NCI-H146 (cell line): ENCODE results near the gene YJEFN3.

ENCODE experiments used
- DNase-seq: peaks from one replicate; lab custom pipeline; 2025; lab: John Stamatoyannopoulos, UW

YJEFN3 gene

GRCh38 chr19:19524053-19524452, 4.7 kb upstream of the YJEFN3 start:
- no peak for DNase-seq

GRCh38 chr19:19525611-19526380, 2.9 kb upstream of the YJEFN3 start:
- DNase-seq: no peak

- DNase-seq: no peak
Measured at GRCh38 chr19:19526581-19527370, 1.9 kb upstream of the YJEFN3 start.

- DNase-seq: no peak
Measured at GRCh38 chr19:19527371-19527656, 1.4 kb upstream of the YJEFN3 start.

- DNase-seq: no peak
Measured at GRCh38 chr19:19527674-19528625, 761 bp upstream of the YJEFN3 start.

- no peak for DNase-seq
Measured at GRCh38 chr19:19529783-19530422, 1.2 kb downstream of the YJEFN3 start.

GRCh38 chr19:19530423-19530804, 1.7 kb downstream of the YJEFN3 start:
- no peak for DNase-seq

GRCh38 chr19:19530889-19531288, 2.2 kb downstream of the YJEFN3 start:
- DNase-seq: no peak

GRCh38 chr19:19531951-19532805, 3.5 kb downstream of the YJEFN3 start:
- peak; percentile 60 for DNase-seq

GRCh38 chr19:19532806-19533701, 4.3 kb downstream of the YJEFN3 start:
- DNase-seq: no peak

GRCh38 chr19:19533841-19534240, 5.1 kb downstream of the YJEFN3 start:
- no peak for DNase-seq

- DNase-seq: no peak
Measured at GRCh38 chr19:19534556-19535265, 6.0 kb downstream of the YJEFN3 start.

GRCh38 chr19:19535311-19536191, 6.8 kb downstream of the YJEFN3 start:
- DNase-seq: no peak

- DNase-seq: no peak
Measured at GRCh38 chr19:19537075-19538048, 8.7 kb downstream of the YJEFN3 start.

- peak; percentile 72 for DNase-seq
Measured at GRCh38 chr19:19538061-19538784, 9.5 kb downstream of the YJEFN3 start, which contains the start of gene CILP2. Gene CILP2, plus strand, starts transcription at chr19:19538265. Its CDS starts 85 bp downstream, at chr19:19538350.

- DNase-seq: peak; percentile 43
Measured at GRCh38 chr19:19538785-19539166, 10.1 kb downstream of the YJEFN3 start.
